Measurements from ENCODE around the gene NEUROG1.

GRCh38 chr5:135551593-135552447, 16.1 kb upstream of the NEUROG1 start:
- TF ChIP-seq AGO1 (IDR thresholded peaks at IDR 0.05; ENCODE audit: low read depth, low read length, poor library complexity, severe bottlenecking) (no peak), CSRNP1 (CRISPR knock-in tag; IDR thresholded peaks at IDR 0.05) (no peak), SUZ12 (IDR thresholded peaks at IDR 0.05; ENCODE audit: low read depth, low read length) (no peak), ZFY (CRISPR knock-in tag; IDR thresholded peaks at IDR 0.05) (no peak), FOSL2 (CRISPR knock-in tag; IDR thresholded peaks at IDR 0.05) (no peak; the same call in 1 of the 2 replicates), MXD3 (CRISPR knock-in tag; IDR thresholded peaks at IDR 0.05) (no peak), CEBPB (IDR thresholded peaks at IDR 0.05; ENCODE audit: borderline replicate concordance, low read depth, low read length) (no peak), ZNF124 (CRISPR knock-in tag; IDR thresholded peaks at IDR 0.05) (no peak), PREB (CRISPR knock-in tag; IDR thresholded peaks at IDR 0.05) (no peak), POLR2A (IDR thresholded peaks at IDR 0.05; ENCODE audit: insufficient read depth in 1 of 2, low read depth in 2 of 2, low read length in 2 of 2) (no peak)
